WTC11 (cell line): ENCODE data around the gene MB. TPM values are rescaled to one million over a fixed set of nuclear protein-coding genes. Genes with fewer than 3 reads are reported as not detected.
A peak's percentile ranks its signal among the peaks of the same experiment; 100 is the strongest.

Experiments
- ATAC-seq: fragments of 200-7000 bp; cut with Tn5 transposase; 2 replicates; pipeline ENCODE4 v1.10.0; 2021; ENCODE audit warnings: mild to moderate bottlenecking, moderate library complexity
- CTCF ChIA-PET: fragments of 300-600 bp; sonication (Branson Sonifier 250); formaldehyde crosslinking; loops from one replicate; lab custom pipeline; 2021; ENCODE audit warnings: antibody characterized with exemption; lab: Charles Lee
- POLR2A ChIA-PET: fragments of 350-600 bp; sonication (Branson Sonifier 250); formaldehyde crosslinking; loops from one replicate; lab custom pipeline; 2021; ENCODE audit warnings: antibody characterized with exemption; lab: Charles Lee
- DNase-seq: peaks from one replicate; pipeline ENCODE4 v3.0.0; 2021; ENCODE audit warnings: low spot score
- H3K27ac Mint-ChIP-seq: 2 replicates; pipeline ENCODE4 v1.8.0; 2021; ENCODE audit warnings: mixed read lengths
- H3K27me3 Mint-ChIP-seq: 2 replicates; pipeline ENCODE4 v1.8.0; 2021; ENCODE audit warnings: low read depth, mild to moderate bottlenecking, moderate library complexity, mixed read lengths
- H3K36me3 Mint-ChIP-seq: 2 replicates; pipeline ENCODE4 v1.8.0; 2021; ENCODE audit warnings: mixed read lengths
- H3K4me1 Mint-ChIP-seq: 2 replicates; pipeline ENCODE4 v1.8.0; 2022; ENCODE audit warnings: mixed read lengths
- H3K4me3 Mint-ChIP-seq: 2 replicates; pipeline ENCODE4 v1.8.0; 2021; ENCODE audit warnings: mild to moderate bottlenecking, moderate library complexity, mixed read lengths
- H3K9me3 Mint-ChIP-seq: 2 replicates; pipeline ENCODE4 v1.8.0; 2021; ENCODE audit warnings: mixed read lengths
- ATF1 ChIP-seq: sonication (generic); formaldehyde crosslinking; IDR thresholded peaks from 2 replicates; pipeline ENCODE4 v1.8.1; 2023; ENCODE audit warnings: mild to moderate bottlenecking, moderate library complexity, missing genetic modification reagents
- CBFB ChIP-seq: sonication (generic); formaldehyde crosslinking; IDR thresholded peaks from 2 replicates; pipeline ENCODE4 v1.8.1; 2022; ENCODE audit warnings: mild to moderate bottlenecking, low read depth, missing genetic modification reagents
- ESRRA ChIP-seq: sonication (generic); formaldehyde crosslinking; IDR thresholded peaks from 2 replicates; pipeline ENCODE4 v1.8.1; 2022; ENCODE audit warnings: mild to moderate bottlenecking, missing genetic modification reagents, borderline replicate concordance
- GABPB1 ChIP-seq: sonication (generic); formaldehyde crosslinking; IDR thresholded peaks from 2 replicates; pipeline ENCODE4 v1.8.1; 2023; ENCODE audit warnings: mild to moderate bottlenecking, missing genetic modification reagents
- GTF2I ChIP-seq: fragments of 250-450 bp; sonication (Bioruptor Pico); conservative IDR thresholded peaks from 2 replicates; pipeline ENCODE4 v1.4.0; 2021; ENCODE audit warnings: mild to moderate bottlenecking
- HMGA2 ChIP-seq: fragments of 250-450 bp; sonication (Bioruptor Pico); IDR thresholded peaks from 2 replicates; pipeline ENCODE4 v1.4.0; 2021; ENCODE audit warnings: mild to moderate bottlenecking, moderate library complexity
- JAZF1 ChIP-seq: fragments of 250-450 bp; sonication (Bioruptor Pico); IDR thresholded peaks from 2 replicates; pipeline ENCODE4 v1.9.0; 2021; ENCODE audit warnings: moderate library complexity, mild to moderate bottlenecking, inconsistent platforms
- JUN ChIP-seq: sonication (generic); formaldehyde crosslinking; IDR thresholded peaks from 2 replicates; pipeline ENCODE4 v1.8.0; 2023; ENCODE audit warnings: mild to moderate bottlenecking, missing genetic modification reagents
- PRRX2 ChIP-seq: fragments of 250-450 bp; sonication (Bioruptor Pico); IDR thresholded peaks from 2 replicates; pipeline ENCODE4 v1.8.0; 2021; ENCODE audit warnings: mild to moderate bottlenecking
- TEAD4 ChIP-seq: sonication (generic); formaldehyde crosslinking; IDR thresholded peaks from 2 replicates; pipeline ENCODE4 v1.8.0; 2022; ENCODE audit warnings: mild to moderate bottlenecking, missing genetic modification reagents
- total RNA-seq: library from RNA; stranded (reverse); gene quantifications from 3 replicates; pipeline ENCODE4 v1.2.3, GENCODE V29; 2021
- TF ChIP-seq, protein P1 (sequence below): fragments of 250-450 bp; sonication (Bioruptor Pico); IDR thresholded peaks from 2 replicates; pipeline ENCODE4 v1.8.0; 2021; ENCODE audit warnings: mild to moderate bottlenecking
- TF ChIP-seq, protein P2 (sequence below): sonication (generic); formaldehyde crosslinking; IDR thresholded peaks from 2 replicates; pipeline ENCODE4 v1.8.1; 2023; ENCODE audit warnings: mild to moderate bottlenecking, missing genetic modification reagents, borderline replicate concordance
- TF ChIP-seq, protein P3 (sequence below): sonication (generic); formaldehyde crosslinking; IDR thresholded peaks from 2 replicates; pipeline ENCODE4 v1.8.1; 2022; ENCODE audit warnings: mild to moderate bottlenecking, moderate library complexity, missing genetic modification reagents
- TF ChIP-seq, protein P4 (sequence below): sonication (generic); formaldehyde crosslinking; IDR thresholded peaks from 2 replicates; pipeline ENCODE4 v1.8.0; 2022; ENCODE audit warnings: mild to moderate bottlenecking, missing genetic modification reagents
- TF ChIP-seq, protein P5 (sequence below): sonication (generic); formaldehyde crosslinking; IDR thresholded peaks from 2 replicates; pipeline ENCODE4 v1.8.0; 2022; ENCODE audit warnings: missing genetic modification reagents

The MB gene
- total RNA-seq, 1 experiment from 2014 or later = 0.50 TPM

DNA sequence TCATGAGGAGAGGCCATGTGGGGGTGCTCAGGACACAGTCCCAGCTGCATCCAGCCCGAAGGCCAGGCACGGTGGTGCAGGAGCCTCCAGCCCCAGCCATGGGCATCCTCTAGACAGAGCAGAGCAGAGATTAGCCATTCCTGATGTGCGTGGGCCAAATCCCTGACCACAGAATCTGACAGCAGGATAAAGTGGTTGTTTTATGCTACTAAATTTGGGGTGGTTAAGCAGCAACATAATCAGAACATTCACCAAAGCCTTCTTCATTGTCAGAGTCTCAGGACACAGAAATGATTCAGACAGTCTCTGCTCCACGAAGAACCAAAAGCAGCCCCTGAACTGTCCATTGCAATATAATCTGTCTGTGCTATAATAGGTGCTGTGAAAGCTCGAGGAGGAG lies 56.8 kb downstream of the MB start:
- Mint-ChIP-seq H3K36me3 (no peaks in the 10 kb centered on the region), H3K27ac (no peak overlapping the region), H3K27me3 (no peaks in the 10 kb centered on the region), H3K9me3 (no peaks in the 10 kb centered on the region), H3K4me1 (peaks cover 20% of the 10 kb centered on the region), H3K4me3 (no peak overlapping the region)
- ChIA-PET CTCF (interaction anchor here (1.0 kb wide), 1 partner anchor 15 kb away, joined by 3 read pairs; no protein-coding TSS in a partner anchor), POLR2A (no interaction called here)
- DNase-seq (no peak), ATAC-seq (no peak)
- TF ChIP-seq CBFB = no peak
- no peak for TF ChIP-seq TEAD4 (CRISPR knock-in tag)
- TF ChIP-seq, protein P1, sequence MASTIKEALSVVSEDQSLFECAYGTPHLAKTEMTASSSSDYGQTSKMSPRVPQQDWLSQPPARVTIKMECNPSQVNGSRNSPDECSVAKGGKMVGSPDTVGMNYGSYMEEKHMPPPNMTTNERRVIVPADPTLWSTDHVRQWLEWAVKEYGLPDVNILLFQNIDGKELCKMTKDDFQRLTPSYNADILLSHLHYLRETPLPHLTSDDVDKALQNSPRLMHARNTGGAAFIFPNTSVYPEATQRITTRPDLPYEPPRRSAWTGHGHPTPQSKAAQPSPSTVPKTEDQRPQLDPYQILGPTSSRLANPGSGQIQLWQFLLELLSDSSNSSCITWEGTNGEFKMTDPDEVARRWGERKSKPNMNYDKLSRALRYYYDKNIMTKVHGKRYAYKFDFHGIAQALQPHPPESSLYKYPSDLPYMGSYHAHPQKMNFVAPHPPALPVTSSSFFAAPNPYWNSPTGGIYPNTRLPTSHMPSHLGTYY = no peak
- no peak for TF ChIP-seq ESRRA (CRISPR knock-in tag)
- no peak for TF ChIP-seq JAZF1
- no peak for TF ChIP-seq GTF2I
- no peak for TF ChIP-seq PRRX2 (CRISPR knock-in tag)
- TF ChIP-seq, protein P2, sequence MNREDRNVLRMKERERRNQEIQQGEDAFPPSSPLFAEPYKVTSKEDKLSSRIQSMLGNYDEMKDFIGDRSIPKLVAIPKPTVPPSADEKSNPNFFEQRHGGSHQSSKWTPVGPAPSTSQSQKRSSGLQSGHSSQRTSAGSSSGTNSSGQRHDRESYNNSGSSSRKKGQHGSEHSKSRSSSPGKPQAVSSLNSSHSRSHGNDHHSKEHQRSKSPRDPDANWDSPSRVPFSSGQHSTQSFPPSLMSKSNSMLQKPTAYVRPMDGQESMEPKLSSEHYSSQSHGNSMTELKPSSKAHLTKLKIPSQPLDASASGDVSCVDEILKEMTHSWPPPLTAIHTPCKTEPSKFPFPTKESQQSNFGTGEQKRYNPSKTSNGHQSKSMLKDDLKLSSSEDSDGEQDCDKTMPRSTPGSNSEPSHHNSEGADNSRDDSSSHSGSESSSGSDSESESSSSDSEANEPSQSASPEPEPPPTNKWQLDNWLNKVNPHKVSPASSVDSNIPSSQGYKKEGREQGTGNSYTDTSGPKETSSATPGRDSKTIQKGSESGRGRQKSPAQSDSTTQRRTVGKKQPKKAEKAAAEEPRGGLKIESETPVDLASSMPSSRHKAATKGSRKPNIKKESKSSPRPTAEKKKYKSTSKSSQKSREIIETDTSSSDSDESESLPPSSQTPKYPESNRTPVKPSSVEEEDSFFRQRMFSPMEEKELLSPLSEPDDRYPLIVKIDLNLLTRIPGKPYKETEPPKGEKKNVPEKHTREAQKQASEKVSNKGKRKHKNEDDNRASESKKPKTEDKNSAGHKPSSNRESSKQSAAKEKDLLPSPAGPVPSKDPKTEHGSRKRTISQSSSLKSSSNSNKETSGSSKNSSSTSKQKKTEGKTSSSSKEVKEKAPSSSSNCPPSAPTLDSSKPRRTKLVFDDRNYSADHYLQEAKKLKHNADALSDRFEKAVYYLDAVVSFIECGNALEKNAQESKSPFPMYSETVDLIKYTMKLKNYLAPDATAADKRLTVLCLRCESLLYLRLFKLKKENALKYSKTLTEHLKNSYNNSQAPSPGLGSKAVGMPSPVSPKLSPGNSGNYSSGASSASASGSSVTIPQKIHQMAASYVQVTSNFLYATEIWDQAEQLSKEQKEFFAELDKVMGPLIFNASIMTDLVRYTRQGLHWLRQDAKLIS = no peak
- TF ChIP-seq, protein P3, sequence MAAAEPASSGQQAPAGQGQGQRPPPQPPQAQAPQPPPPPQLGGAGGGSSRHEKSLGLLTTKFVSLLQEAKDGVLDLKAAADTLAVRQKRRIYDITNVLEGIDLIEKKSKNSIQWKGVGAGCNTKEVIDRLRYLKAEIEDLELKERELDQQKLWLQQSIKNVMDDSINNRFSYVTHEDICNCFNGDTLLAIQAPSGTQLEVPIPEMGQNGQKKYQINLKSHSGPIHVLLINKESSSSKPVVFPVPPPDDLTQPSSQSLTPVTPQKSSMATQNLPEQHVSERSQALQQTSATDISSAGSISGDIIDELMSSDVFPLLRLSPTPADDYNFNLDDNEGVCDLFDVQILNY (CRISPR knock-in tag) = no peak
- TF ChIP-seq GABPB1 = no peak
- TF ChIP-seq, protein P4, sequence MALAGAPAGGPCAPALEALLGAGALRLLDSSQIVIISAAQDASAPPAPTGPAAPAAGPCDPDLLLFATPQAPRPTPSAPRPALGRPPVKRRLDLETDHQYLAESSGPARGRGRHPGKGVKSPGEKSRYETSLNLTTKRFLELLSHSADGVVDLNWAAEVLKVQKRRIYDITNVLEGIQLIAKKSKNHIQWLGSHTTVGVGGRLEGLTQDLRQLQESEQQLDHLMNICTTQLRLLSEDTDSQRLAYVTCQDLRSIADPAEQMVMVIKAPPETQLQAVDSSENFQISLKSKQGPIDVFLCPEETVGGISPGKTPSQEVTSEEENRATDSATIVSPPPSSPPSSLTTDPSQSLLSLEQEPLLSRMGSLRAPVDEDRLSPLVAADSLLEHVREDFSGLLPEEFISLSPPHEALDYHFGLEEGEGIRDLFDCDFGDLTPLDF = no peak
- TF ChIP-seq JUN (CRISPR knock-in tag) = no peak

DNA sequence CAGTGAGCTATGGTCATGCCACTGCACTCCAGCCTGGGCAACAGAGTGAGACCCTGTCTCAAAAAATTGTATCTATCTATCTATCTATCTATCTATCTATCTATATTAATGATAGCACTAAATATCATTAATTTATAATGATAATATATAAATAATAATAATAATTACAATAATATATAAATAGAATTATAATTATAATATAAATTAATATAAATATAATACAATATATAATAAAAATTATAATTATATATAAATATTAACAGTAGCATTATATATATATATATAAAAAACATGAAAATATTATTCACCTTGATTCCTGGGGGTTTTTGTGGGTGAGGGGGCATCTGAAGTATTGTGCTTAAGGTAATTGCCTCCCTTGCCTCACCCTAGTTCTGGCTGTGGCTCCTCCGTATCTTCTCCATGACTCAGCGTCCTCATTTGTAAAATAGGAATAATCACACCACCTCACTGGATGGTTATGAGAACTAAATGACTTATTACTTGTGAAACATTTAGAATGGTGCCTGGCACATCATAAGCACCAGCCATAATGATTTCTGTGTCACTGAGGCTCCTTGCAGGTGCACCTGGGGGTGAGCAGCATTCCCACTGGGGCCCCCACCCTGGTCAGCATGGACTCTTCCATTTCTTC lies 57.6 kb downstream of the MB start:
- no peaks in the 10 kb centered on the region for H3K9me3 Mint-ChIP-seq
- DNase-seq (no peak), ATAC-seq (no peak)
- H3K36me3 Mint-ChIP-seq = no peaks in the 10 kb centered on the region
- no peak overlapping the region for H3K4me3 Mint-ChIP-seq
- H3K4me1 Mint-ChIP-seq = peaks cover 20% of the 10 kb centered on the region
- no peaks in the 10 kb centered on the region for H3K27me3 Mint-ChIP-seq
- POLR2A ChIA-PET = no interaction called here
- H3K27ac Mint-ChIP-seq = no peak overlapping the region; the same call in 1 of the 2 replicates
- CTCF ChIA-PET = no interaction called here
- TF ChIP-seq, protein P5, sequence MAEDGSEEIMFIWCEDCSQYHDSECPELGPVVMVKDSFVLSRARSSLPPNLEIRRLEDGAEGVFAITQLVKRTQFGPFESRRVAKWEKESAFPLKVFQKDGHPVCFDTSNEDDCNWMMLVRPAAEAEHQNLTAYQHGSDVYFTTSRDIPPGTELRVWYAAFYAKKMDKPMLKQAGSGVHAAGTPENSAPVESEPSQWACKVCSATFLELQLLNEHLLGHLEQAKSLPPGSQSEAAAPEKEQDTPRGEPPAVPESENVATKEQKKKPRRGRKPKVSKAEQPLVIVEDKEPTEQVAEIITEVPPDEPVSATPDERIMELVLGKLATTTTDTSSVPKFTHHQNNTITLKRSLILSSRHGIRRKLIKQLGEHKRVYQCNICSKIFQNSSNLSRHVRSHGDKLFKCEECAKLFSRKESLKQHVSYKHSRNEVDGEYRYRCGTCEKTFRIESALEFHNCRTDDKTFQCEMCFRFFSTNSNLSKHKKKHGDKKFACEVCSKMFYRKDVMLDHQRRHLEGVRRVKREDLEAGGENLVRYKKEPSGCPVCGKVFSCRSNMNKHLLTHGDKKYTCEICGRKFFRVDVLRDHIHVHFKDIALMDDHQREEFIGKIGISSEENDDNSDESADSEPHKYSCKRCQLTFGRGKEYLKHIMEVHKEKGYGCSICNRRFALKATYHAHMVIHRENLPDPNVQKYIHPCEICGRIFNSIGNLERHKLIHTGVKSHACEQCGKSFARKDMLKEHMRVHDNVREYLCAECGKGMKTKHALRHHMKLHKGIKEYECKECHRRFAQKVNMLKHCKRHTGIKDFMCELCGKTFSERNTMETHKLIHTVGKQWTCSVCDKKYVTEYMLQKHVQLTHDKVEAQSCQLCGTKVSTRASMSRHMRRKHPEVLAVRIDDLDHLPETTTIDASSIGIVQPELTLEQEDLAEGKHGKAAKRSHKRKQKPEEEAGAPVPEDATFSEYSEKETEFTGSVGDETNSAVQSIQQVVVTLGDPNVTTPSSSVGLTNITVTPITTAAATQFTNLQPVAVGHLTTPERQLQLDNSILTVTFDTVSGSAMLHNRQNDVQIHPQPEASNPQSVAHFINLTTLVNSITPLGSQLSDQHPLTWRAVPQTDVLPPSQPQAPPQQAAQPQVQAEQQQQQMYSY (CRISPR knock-in tag) = no peak
- TF ChIP-seq ATF1 (CRISPR knock-in tag) (no peak), HMGA2 (CRISPR knock-in tag) (peak; percentile 97)
- TF ChIP-seq, all 79 proteins: peak for 1
